PC-9 (cell line): ENCODE results near the gene FHIP1A.

ENCODE experiments used
- EZH2 ChIP-seq: fragments of 200-600 bp; sonication (generic); IDR thresholded peaks from 2 replicates; pipeline ENCODE4 v1.8.0; 2017; ENCODE audit warnings: antibody characterized with exemption, low read depth
- TF ChIP-seq, protein P1 (sequence below): fragments of 200-600 bp; sonication (generic); conservative IDR thresholded peaks from 2 replicates; pipeline ENCODE4 v1.6.1; 2017; ENCODE audit warnings: mixed run types, antibody characterized with exemption, mild to moderate bottlenecking, moderate library complexity

- TF ChIP-seq, protein P1, sequence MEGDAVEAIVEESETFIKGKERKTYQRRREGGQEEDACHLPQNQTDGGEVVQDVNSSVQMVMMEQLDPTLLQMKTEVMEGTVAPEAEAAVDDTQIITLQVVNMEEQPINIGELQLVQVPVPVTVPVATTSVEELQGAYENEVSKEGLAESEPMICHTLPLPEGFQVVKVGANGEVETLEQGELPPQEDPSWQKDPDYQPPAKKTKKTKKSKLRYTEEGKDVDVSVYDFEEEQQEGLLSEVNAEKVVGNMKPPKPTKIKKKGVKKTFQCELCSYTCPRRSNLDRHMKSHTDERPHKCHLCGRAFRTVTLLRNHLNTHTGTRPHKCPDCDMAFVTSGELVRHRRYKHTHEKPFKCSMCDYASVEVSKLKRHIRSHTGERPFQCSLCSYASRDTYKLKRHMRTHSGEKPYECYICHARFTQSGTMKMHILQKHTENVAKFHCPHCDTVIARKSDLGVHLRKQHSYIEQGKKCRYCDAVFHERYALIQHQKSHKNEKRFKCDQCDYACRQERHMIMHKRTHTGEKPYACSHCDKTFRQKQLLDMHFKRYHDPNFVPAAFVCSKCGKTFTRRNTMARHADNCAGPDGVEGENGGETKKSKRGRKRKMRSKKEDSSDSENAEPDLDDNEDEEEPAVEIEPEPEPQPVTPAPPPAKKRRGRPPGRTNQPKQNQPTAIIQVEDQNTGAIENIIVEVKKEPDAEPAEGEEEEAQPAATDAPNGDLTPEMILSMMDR = no peak
- TF ChIP-seq EZH2 = no peak
Measured at GRCh38 chr4:151439320-151439719, 30.3 kb downstream of the FHIP1A start.
